HG03097 (cell line): ENCODE results near the gene FRMPD1.
"Not testable (repeated sequence)": the region's sequence is repeated elsewhere in the genome, so short reads cannot be mapped to it uniquely, and the experiment has no call there.

Source experiments
- ATAC-seq: cut with Tn5 transposase; IDR thresholded peaks from one replicate; pipeline ENCODE4 v1.9.1; 2021; ENCODE audit not compliant: unreplicated experiment, low FRiP score

Gene FRMPD1

GRCh38 chr9:37730256-37730655, 79.5 kb downstream of the FRMPD1 start:
- ATAC-seq, result no peak

DNA sequence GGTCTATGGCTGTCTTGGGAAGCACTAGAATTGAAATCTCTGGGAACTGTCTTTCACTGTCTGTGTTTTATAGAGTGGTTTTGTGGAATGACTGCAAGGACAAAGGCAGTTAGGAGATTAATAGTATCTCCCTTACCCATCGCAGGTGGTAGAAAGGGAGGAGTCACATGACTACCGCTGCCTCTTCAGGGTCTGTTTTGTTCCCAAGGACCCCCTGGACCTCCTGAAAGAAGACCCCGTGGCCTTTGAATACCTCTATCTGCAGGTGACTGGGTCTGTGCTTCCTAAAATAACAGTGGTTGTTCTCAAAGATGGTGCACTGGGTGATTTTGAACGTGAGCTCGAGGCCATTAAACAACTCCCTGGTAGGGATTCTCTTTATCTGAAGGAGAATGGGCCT, 80.1 kb downstream of the FRMPD1 start:
- ATAC-seq, result no peak

GRCh38 chr9:37732086-37732741, 81.5 kb downstream of the FRMPD1 start:
- no peak for ATAC-seq

DNA sequence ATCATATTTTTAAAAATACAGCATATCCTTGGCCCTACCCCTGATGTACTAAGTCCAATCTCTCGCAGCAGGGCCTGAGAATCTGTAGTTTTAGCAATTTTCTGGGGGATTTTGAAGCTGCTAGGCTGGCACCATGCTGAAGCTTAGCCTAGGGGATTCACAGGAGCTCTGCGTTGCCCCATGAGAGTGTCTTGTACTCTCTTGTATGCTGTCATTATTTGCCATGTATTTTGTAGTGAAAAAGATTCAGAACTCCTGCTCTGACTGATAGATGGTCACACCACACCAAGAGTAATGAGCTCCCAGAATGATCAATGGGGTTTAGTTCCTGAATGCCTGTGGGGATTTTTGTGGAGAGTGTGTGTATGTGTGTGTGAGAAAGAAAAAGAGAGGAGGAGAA, 82.2 kb downstream of the FRMPD1 start:
- ATAC-seq, result no peak

DNA sequence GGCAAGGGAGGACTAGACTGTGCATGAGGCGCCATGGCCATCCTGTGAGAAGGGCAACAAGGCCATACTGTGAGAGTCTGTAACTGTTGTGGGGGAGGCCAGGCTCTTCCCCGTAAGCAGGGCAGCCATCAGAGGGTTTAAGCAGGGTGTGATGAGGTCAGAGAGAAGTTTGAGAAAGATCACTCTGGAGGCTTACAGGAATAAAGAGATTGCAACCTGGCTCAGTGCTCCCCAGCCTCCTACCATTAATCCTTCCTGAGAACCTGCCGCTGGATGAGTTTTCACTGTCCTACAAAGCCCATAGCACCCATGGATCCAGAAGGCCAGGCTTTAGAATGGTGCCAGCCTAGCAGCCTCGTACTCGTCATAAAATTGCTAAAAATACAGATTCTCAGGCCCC, 88.5 kb downstream of the FRMPD1 start:
- no peak for ATAC-seq

- ATAC-seq, result no peak
Observed at GRCh38 chr9:37740128-37740527, 89.4 kb downstream of the FRMPD1 start.

DNA sequence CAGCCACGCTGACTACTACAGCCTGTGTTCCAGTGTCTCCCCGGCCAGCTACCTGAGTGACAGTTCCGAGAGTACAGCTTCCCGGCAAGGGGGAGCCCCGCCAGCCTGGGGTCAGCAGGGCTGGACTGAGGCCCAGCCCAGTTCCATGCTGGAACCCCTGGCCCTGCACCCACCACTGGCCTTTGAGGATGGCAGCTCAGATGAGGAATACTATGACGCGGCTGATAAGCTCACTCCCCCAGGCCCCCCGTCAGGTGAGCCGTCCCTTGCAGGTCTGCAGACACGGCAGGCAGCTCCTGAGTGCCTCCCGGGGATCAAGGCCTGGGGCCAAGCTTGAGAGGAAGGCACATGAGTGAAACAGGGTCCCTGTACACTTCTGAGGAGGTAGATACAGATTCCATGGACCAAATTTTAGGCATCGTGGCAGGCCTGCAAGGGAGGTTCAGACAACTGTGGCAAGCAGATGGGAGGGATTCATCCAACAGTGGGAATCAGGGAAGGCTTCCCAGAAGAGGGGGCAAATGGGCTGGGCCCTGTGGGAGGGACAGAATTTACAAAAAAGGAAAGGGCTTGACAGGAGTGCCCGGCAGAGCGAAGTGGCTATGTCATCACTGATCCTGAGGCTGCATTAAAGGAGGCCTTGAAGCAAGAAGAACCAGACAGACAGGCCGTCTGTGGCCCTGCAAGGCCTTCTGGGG, 90.0 kb downstream of the FRMPD1 start:
- no peak for ATAC-seq

DNA sequence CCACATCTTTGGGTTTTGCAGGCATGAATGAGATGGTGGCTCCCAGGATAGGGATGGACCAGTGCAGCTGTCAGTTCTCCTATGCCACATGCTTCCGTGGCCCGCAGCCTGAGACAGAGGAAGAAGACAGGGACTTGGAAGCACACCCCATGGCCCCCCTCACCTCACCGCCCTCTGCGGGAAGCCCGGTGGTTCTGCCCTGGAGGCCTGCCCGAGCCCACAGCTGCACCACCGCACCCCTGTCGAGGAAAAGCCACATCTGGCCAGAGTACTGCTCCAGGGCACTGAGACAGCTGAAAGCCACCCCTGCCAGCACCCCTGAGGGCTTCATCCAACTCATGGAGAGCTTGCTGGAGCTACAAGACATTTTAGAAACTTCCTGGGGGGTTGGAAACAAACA, 95.2 kb downstream of the FRMPD1 start:
- ATAC-seq, result no peak

DNA sequence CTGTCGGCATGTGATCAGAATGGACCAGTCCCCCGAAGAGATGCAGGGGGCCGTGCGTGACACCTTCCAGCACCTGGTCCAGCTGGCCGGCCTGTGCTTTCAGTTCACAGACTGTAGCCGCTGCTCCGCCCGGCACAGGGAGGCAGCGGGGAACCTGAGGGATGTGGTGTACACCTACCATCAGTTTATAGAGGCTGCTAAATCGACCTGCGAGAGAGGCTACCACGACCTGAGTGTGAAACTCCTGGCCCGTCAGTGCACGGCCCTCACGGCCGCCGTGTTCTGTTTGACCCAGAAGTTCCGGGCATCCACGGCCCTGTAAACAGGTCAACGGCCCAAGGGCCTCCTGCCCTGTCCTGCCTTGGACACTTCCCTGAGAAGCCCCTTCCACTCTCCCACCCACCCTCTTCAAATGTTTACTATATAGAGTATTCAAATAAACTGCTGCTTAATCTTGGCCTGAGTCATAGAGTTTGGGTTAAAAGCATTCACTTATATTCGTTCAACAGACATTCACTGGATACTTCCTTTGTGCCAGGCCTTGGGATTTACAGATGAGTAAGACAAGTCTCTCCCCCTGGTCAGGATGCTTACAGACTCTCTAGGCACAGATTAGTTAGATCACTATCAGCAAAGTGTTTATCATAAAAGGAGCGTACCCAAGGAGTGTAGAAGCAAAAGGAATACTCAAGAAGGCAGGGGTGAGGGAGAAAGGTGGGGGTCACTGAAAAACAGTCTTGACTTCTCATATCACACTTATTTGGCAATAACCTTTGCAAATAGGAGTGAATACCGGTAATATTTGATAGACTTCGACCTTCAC, 95.9 kb downstream of the FRMPD1 start:
- ATAC-seq, result no peak

DNA sequence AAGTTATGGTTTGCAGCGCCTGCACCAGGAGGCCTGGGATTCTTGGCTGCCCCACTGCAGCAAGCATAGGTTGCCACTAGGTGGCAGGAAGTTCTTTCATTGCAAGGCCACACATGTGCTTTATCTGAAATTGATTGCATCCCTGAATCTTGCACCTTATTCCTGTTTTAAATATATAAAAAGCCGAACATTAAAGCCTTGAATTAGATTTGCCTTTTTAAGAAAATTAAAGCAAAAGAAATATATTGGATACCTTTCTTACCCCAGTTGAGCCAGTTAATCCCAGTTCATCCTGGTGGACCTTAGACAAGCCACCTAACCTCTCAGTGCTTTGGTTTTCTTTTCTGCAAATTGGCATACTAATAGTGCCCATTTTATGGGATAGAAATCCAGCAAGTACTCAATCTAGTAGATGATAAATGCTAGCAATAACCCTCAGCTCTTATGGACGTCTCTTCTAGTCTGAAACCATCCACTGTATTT, 96.6 kb downstream of the FRMPD1 start:
- no peak for ATAC-seq

GRCh38 chr9:37749129-37749528, 98.4 kb downstream of the FRMPD1 start:
- ATAC-seq, result no peak

GRCh38 chr9:37751186-37751585, 100.4 kb downstream of the FRMPD1 start:
- no peak for ATAC-seq

DNA sequence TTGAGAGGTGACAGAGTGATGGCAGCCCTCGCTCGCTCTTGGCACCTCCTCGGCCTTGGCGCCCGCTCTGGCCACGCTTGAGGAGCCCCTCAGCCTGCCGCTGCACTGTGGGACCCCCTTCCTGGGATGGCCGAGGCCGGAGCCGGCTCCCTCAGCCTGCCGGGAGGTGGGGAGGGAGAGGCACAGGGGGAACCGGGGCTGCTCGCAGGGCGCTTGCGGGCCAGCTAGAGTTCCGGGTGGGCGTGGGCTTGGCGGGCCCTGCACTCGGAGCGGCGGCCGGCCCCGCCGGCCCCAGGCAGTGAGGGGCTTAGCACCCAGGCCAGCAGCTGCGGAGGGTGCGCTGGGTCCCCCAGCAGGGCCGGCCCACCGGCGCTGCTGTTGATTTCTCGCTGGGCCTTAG, 101.0 kb downstream of the FRMPD1 start:
- not testable (repeated sequence) for ATAC-seq

DNA sequence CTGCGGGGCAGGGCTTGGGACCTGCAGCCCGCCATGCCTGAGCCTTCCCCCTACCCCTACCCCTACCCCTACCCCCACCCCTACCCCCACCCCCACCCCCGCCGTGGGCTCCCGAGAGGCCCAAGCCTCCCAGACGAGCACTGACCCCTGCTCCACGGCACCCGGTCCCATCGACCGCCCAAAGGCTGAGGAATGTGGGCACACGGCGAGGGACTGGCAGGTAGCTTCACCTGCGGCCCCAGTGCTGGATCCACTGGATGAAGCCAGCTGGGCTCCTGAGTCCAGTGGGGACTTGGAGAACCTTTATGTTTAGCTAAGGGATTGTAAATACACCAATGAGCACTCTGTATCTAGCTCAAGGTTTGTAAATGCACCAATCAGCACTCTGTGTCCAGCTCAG, 101.4 kb downstream of the FRMPD1 start:
- not testable (repeated sequence) for ATAC-seq

DNA sequence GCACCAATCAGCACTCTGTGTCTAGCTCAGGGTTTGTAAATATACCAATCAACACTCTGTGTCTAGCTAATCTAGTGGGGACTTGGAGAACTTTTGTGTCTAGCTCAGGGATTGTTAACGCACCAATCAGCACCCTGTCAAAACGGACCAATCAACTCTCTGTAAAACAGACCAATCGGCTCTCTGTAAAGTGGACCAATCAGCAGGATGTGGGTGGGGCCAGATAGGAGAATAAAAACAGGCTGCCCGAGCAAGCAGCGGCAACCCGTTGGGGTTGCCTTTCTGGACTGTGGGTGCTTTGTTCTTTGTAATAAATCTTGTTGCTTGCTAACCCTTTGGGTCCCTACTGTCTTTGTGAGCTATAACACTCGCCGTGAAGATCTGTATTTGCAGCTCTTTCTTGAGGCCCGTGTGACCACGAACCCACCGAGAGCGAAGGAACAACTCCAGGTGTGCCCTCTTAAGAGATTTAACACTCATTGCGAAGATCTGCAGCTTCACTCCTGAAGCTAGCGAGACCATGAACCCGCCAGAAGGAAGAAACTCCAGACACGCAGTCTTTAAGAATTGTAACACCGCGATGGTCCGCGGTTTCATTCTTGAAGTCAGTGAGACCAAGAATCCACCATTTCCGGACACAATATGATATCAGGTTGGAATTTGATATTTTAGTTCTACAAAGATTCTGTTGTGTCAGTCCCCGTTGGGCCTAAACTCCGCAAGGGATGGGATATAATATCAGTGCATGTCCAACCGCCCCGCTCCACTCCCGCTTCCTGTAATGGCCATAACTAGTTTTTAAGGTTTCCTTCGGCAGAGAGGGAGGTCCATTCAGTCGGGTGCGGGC, 102.1 kb downstream of the FRMPD1 start:
- ATAC-seq, result no peak

DNA sequence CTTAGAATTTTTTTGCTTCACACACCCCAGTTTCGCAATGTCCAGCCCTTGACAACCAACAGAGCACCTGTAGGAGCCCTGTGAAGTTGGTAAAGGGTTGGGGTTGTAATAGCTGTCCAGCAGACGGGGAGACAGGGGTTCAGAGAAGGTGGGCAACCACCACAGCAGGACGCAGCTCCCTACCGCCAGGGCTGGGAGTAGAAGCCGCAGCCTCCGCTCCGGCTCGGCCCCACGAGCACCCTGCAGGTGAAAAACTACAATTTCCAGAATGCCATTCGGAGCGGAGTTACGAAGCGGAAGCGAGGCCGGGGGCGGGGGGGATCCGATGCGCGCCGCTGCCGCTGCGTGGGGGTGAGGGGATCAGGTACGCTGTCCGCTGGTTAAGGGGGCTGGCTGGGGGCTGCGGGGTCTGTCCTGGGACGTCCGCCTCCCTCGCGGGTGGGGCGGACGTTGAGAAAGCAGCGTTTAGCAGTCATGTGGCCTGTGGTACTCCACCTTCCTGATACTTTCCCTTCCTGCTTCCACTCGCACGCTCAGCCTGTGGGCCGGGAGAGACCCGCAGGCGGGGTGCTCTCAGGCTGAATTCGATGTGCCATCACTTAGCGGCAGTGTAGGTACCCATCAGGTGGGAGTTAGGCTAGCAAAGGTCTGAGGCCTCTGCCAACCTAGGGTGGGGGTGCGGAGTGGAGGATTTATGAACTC, 102.9 kb downstream of the FRMPD1 start, which contains the start of gene TRMT10B:
Gene TRMT10B (plus strand): TSS at position 317 of the 702 bp plus-strand sequence. CDS start 8,127 bp downstream, outside the sequence.
- no peak for ATAC-seq

DNA sequence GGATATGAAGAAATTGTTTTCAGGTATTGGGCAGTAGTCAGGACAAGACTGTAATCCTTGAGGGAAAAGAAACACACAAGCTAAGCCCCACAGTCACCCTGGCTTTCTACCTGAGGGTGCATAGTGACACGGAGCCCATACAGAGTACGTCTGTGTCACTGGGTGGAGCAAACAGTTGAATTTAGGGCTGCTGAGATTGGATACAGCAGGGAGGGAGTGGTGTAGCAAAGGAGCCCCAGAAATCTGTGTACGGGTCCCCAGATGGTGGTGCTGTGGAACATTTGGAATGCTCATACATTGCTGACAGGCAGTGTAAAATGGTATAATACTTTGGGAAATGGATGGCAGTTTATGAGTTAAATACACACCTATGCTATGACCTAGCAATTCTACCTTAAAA, 108.0 kb downstream of the FRMPD1 start:
- ATAC-seq, result no peak

GRCh38 chr9:37760416-37761161, 109.8 kb downstream of the FRMPD1 start:
- ATAC-seq, result no peak

GRCh38 chr9:37761511-37761910, 110.8 kb downstream of the FRMPD1 start:
- ATAC-seq, result no peak
